ENCODE results near the gene MSMP.

Gene MSMP

DNA sequence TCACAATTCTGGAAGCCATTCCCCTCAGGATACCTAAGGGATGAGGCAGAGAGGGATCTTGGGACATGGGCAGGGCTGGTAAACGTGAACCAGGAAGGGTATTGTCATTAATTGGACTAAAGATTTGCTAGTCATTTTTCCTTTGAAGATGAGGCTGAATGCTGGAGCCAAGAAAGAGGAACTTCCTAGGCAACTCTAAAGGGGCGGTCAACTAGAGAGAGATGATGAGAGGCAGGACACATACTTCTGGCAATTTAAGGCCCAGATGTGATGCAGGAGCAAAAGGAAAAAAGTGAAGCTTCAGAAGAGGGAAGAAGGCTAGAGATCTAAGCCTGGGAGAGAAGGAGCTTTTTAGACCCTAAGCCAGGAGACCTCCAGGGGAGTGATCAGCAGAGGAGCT, 10.6 kb downstream of the MSMP start:
- DNase-seq (ENCODE audit: low read depth): no peak

DNA sequence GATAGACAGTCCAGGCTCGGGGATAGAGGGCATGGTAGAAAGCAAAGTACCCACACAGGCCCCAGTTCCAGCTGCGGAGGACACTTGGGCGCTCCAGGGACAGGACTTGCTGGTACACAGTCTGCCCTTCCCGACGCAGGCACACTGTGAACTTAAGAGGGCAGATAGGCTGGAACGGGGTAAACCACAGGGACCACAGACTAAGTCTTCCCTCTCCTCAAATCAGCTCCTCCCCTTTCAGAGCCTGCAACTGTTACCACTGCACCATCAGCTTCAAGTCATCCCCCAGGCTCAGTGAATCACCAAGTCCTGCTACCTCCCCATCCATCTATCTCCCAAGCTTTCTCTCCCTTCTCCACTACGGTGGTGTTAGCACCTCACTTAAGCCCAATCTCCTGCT, 12.3 kb downstream of the MSMP start:
- DNase-seq (ENCODE audit: low read depth): no peak

DNA sequence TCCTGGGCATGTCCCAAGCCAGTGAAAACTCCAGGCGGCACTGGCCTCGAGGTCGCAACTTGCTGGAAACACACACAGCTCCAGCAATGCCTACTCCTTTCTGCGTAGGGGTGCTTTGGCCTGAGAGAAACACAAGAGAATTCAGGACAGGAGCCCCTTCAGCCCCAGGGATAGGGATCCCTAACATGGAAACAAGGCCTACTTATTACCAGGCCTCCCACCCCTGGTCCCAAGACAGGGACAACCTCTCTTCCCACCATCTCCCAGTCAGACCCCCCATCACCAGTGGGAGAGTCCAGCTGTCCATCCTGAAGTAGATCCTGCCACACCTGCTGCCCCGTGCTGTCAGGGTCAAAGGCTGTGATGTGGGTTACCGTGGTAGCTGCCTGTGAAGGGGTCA, 13.8 kb downstream of the MSMP start:
- no peak for DNase-seq (ENCODE audit: low read depth)

DNA sequence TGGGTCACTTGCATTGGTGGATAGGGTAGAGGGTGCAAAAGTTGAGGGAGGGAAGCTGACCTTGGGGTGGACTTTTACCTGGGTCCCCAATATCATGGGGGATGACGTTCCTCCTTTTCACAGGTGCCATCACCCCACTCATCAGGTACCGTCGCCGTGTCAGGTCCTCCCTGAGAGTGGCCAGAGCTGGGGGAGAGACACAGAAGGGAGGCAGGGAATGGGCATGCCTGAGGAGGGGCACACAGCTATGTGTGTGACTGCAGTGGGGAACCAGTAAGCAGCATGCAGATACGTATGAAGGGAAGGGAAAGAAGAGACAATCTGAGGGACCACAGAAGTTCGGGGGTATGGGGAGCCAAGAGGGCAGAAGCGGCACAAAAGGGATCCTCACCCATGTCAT, 15.2 kb downstream of the MSMP start:
- DNase-seq (ENCODE audit: low read depth): no peak

DNA sequence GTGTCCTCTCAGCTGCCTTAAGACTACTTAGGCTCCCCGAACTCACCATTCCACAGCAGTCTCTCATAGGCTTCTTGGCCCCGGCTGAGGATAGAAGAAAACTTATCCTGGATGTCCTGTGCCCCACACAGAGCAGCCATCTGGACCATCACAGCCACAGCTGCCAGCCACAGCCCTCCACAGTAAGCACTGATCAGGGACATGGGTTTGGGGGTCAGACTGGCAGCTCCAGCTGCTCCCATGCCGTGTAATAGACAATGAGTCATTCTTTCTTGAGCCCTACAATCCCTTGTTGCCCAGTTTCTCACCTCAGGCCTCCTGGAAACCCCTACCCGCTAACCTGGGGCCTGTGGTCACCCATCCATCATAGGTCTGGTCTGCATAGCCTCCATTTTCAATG, 15.9 kb downstream of the MSMP start:
- no peak for DNase-seq (ENCODE audit: low read depth)

DNA sequence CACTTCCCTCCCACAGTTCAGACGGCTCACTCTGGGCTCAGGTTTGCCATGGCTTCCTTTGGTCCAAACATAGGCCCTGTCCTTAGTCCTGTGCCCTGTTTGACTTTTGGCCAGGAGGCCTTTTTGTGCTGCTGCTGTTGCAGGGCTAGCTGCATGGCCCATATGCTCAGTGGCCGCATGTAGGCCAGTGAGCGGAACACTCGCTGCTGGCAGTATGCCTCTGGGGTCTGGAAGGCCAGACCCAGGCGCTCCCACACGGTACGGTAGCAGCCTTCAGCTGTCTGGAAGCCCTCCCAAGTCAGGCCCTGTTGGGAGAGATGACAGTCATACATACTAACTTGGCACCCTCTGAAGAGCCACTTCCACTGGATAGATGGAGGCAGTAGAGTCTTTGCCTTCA, 16.9 kb downstream of the MSMP start:
- DNase-seq (ENCODE audit: low read depth): no peak

DNA sequence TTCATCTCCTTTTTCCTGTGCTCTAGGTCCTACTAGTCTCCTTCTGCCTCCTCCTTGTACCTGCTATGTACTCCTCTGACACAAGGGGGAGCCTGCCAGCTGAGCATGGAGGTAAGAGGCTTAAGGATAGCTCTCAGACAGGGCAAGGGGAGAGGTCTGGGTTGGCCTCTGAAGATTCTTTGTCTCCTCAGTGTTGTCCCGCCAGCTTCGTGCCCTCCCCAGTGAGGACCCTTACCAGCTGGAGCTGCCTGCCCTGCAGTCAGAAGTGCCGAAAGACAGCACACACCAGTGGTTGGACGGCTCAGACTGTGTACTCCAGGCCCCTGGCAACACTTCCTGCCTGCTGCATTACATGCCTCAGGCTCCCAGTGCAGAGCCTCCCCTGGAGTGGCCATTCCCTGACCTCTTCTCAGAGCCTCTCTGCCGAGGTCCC, 17.9 kb downstream of the MSMP start:
- DNase-seq (ENCODE audit: low read depth): peak; percentile 39

DNA sequence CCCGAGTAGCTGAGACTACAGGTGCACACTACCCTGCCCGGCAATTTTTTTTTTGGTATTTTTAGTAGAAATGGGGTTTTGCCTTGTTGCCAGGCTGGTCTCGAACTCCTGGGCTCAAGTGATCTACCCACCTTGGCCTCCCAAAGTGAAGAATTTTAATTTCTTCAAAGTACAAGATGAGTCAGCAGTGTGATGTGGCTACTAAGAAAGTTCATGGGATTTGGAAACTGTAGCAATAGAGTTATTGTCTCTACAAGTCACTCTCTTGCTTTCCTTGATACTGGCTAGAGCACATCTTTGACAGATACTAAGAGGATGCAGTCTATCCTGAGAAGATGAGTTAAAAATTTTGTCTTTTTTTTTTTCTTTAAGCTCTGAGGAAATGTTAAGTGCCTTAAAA, 20.0 kb downstream of the MSMP start:
- DNase-seq (ENCODE audit: low read depth): no peak

DNA sequence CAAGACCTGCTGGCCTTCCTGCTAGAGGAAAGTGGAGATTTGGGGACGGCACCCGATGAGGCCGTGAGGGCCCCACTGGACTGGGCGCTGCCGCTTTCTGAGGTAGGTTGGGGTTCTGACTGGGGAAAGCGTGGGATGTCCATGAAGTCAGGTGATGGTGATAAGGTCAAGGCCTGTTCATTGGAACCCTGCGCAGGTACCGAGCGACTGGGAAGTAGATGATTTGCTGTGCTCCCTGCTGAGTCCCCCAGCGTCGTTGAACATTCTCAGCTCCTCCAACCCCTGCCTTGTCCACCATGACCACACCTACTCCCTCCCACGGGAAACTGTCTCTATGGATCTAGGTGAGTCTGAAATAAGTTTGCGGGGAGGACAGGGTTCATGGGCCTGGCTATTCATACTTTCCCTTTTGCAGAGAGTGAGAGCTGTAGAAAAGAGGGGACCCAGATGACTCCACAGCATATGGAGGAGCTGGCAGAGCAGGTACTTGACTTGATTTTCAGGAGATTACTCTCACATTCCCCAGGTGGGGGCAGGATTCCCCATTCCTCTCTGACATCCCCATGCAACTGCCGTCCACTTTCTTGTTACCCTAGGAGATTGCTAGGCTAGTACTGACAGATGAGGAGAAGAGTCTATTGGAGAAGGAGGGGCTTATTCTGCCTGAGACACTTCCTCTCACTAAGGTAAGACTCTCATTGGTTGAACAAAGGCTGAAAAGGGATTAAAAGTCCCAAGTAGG, 21.1 kb downstream of the MSMP start:
- no peak for DNase-seq (ENCODE audit: low read depth)

DNA sequence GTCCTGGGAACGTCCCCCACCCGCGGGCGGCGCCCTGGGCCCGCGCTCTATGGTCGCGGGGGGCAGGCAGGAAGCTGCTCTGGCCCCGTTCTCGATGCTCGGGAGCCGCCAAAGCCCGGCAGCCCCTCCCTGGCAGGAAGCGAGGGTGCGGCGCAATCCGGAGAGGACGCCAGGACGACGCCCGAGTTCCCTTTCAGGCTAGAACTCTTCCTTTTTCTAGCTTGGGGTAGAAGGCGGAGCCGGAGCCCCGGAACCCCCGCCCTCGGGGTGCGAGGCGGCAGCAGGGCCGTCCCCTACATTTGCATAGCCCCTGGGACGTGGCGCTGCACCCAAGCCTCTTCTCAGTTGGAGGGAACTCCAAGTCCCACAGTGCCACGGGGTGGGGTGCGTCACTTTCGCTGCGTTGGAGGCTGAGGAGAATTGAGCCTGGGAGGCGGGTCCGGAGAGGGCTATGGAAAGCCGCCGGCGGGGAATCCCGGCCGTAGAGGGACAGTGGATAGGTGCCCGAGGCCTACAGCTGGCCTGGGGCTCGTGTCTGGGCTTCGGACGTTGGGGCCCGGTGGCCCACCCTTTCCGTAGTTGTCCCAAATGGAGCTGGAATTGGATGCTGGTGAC, 21.8 kb downstream of the MSMP start, which contains the start of the genes CREB3 and TLN1:
TSS of gene CREB3 (plus strand) at position 482 of the 615 bp plus-strand sequence. CDS start at position 589, 107 bp downstream.
TSS of gene TLN1 (minus strand) at position 11 of the 615 bp plus-strand sequence. CDS start 6,501 bp downstream, outside the sequence.
- peak; percentile 95 for DNase-seq (ENCODE audit: low read depth)

DNA sequence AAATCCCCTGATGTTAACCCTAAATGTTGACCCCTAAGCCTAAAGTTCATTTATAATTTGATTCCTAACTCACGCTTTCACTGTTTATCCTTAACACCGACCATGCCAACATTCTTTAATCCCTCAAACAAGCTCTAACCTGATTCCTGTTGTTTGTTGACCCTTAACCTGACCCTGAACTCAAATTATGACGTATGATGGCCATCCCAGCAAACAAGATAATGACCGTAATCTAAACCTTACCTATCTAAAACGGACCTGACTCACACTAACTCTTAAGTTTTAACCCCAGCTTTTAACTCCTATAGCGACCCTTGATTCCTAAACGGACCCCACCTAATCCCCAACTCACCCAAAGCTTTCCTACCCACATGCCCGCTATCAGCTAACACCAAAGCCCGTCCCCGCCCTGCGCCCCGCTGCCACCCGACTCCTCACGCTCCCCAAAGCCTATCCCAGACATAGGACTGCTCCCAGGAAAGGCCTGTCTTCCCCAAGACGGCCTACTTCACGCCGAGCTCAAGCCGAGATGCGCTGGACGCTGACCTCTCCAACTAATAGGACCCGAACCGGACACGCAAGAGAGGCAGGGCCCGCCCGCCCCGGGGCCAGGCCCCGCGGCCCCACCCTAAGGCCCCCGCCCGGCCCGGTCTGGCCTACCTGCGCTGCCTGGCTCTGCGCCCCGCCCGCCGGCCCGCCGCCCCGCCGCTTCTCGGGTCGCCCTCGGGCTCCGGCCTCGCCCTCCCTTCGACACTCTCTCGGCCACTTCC, 22.5 kb downstream of the MSMP start:
- DNase-seq (ENCODE audit: low read depth): peak; percentile 9

DNA sequence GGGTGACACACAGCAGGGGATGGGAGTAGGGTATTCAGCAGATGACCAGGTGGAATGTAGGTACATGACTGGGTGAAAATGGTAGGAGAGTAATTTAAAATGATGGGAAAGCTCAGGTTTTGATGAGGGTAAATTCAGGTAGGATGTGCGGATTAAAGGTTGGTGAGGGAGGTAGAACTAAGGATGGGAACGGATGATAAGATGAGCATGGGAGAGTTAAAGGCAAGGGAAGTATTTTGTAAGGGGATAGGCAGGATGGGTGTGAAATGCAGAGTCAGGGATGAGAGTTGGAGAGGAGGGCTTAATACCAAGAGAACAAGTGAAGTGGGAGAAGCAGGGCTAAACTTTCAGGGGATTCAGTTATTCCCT, 23.6 kb downstream of the MSMP start:
- no peak for DNase-seq (ENCODE audit: low read depth)

DNA sequence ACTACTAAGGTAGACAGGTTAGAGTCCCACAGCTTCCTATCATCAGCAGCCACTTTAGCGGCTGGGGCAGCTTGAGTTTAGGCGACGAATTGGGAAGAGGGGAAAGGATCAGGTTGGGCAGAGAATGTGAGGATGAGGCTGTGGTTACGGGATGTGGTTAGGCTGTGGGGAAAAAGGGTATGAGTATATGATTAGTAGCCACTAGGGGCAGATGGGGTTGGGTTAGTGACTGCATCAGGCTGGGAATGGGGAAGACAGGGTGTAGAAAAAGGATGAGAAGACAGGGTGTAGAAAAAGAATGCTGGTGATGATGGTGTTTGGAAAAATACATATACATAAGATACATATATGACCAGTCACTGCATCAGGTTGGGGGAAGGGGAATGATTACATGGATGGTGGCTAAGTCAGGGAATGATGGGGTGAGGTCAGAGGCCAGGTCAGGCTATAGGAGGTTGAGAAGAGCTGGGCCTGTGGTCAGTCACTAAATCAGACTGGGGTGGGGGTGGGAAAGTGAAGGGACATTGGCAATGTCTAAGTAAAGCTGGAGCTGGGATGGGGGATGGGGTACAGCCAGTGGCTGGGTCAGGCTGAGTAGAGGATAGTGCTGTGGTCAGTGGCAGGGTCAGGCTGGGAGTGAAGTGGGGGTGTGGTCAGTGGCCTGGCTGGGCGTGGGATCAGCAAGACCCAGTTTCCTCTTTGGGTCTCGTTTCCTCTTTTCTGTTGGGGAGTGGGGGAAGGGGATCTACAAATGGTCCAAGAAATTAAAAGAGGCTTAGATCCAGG, 24.2 kb downstream of the MSMP start:
- DNase-seq (ENCODE audit: low read depth): no peak

DNA sequence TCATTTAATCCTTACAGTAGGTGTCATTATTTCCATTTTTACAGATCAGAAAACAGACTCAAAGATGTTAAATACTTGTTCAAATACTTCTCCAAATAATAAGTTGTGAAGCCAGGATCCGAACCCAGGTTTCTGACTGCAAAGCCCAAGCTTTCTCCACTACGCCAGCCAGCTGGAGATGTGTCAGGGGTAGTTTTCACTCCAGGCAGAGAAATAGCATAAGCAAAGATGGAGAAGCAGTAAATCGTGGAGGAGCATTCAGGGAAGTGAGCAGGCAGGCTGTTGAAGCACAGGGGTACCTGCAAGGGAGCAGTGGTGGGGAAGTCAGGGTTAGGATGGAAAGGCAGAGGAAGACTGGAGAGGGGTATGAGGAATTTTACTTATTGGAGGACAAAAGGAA, 25.0 kb downstream of the MSMP start:
- no peak for DNase-seq (ENCODE audit: low read depth)

DNA sequence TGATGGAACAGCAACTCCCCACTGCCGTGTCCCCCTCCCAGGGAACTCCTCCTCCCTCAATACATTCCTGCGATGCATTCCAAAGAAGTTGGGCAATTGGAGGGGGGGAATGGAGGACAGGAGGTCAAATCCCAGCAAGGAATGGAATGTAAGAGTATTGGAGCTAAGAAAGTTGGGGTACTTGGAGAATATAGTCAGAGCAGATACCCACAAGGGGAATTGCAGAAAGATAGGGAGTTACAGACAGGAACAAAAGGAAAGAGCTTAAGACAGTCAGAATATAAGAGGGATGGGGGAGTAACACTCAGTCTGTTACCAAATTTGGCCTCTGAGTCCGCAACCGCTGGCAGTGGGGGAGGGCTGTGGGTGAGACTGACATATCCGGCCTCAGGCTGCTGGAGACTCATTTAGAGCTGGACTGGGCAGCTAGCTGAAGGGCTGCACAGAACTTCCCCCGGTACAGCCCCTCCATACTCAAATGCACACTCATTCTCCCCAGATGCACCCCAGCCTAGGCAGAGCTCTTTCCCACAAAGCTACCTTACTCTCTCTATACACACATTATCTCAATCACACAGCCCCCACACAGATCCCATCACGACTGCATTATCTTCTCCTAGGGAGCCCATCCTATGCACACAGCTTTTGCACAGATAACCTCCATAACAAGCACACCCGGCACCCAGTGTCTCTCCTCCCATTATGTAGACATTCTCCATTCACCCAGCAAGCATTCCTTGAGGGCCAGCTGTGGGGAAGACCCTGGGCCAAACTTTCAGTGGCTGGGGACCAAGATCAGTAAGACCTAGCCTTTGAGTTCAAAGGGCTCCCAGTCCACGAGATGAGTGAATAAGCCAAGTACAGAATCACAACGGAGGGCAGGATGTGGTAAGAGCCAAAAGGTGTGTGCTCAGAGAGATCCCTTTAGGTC, 25.8 kb downstream of the MSMP start:
- no peak for DNase-seq (ENCODE audit: low read depth)

DNA sequence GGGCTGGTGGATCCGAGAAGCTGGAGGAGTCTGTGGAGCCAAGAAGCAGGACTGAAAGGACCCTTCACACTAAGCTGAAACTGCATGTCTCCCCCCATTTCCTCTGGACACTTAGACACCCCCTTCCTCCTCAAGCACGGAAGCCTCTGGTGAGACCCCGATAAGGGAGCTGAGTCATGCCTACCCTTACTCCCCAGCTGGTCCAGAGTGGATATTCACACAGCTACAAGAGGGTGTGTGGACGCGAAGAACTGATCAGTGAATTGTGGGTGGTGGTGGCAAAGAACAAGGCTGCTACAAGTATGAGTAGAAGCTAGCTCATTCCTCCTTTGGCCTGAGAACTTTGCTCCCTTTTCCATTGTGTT, 26.4 kb downstream of the MSMP start:
- DNase-seq (ENCODE audit: low read depth): no peak

DNA sequence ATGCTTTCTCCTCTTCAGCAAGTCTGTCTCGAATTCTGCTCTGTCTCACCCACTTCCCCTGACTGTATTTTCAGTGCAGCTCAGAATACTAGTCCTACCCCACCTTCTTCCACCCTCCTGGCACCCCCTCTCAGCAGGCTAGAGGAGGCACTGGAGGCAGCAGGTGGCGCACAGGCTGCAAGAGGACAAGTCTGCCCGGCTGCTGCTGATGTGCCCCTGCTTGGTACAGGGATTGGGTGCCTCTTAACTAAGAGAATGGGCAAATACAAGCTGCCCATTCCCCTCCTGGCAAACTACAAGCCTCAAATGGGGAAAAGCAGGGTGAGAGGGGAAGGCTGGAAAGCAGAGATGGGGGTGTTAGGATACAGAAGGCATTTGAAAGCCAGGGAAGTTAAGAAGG, 27.1 kb downstream of the MSMP start:
- DNase-seq (ENCODE audit: low read depth): no peak

DNA sequence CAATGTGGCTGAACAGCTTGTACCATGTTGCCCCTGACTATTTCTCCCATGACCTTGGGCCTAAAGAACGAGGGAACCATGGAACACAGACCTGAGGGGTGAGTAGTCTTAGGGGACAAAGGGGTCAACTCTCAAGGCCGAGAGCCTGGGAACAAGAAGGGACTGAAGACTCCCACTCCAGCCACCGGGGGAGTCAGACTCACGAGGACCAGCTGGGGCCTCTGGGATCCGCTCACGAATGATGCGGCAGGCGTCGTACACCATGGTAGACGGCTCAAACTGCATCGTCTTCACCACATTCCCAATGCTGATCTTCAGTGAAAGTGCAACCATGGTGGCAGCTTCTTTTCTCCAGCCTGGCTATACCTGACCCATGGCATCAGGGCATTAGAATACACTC, 28.7 kb downstream of the MSMP start:
- no peak for DNase-seq (ENCODE audit: low read depth)

DNA sequence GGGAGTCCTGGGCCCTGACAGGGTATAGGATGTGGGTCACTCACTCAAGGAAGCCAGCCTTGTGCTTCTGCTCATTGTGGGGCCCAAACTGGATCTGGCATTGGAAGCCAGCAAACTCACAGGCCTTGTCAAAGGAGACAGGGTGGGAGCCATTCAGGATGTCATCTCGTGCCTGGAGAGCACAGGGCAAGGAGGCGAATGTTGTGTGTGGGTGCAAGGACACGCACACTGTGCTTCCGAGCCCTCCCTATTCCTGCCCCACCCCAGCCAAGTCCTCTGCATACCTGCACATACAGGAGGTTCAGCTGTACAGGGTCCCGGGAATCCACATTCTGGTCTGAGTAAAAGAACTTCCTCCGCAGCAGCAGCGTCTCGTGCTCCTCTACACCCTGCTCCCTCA, 30.2 kb downstream of the MSMP start:
- no peak for DNase-seq (ENCODE audit: low read depth)

DNA sequence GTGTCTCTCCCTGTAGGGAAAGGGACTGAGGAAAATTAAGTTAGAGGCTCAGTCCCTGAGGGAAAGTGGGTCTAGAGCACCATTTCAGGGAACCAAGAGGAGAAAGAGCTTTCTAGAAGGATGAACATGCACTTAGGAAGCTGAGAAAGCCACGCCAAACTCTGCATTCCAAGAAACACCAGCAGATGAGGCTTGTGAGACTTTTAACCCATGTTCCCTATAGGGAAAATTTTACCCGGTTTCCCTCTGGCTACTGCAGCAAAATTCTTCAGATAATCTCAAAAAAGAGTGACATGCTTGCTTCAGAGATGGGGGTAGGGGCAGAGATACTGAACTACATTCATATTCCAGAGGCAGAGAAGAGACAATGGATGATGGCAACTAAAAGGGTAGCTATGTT, 30.6 kb downstream of the MSMP start:
- no peak for DNase-seq (ENCODE audit: low read depth)

DNA sequence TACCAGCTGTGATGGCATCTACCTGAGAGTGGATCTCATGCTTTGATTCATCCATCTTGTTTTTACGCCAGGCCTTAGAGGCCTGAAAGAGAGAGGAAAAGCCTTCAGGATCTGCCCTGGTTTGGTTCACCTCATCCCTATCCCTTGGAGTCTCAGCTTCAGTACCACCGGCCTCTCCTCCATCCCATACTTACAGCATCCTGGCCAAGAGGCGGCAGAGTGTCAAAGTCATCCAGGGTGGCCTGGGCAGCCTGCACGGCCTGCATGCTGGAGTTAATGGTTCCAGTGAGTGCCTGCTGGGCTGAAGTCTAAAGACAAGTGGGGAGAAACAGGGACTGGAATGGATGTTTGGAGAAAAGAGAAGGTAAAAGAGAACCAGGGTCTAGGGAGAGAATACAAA, 34.5 kb downstream of the MSMP start:
- no peak for DNase-seq (ENCODE audit: low read depth)
